Osteocyte (in vitro differentiated cells): ENCODE measurements around the gene RBM28. TPM values are rescaled to one million over a fixed set of nuclear protein-coding genes. Genes with fewer than 3 reads are reported as not detected.
A peak's percentile ranks its signal among the peaks of the same experiment; 100 is the strongest.

ENCODE experiments used
- DNase-seq: peaks from one replicate; pipeline ENCODE4 v3.0.0; 2021; ENCODE audit warnings: mixed read lengths; ENCODE audit not compliant: unreplicated experiment; ENCODE audit errors: extremely low spot score
- H3K27ac Mint-ChIP-seq: one replicate; pipeline ENCODE4 v1.8.0; 2021; ENCODE audit warnings: mild to moderate bottlenecking, mixed read lengths; ENCODE audit not compliant: unreplicated experiment
- H3K27me3 Mint-ChIP-seq: one replicate; pipeline ENCODE4 v1.8.0; 2021; ENCODE audit warnings: mixed read lengths; ENCODE audit not compliant: unreplicated experiment
- H3K36me3 Mint-ChIP-seq: one replicate; pipeline ENCODE4 v1.8.0; 2021; ENCODE audit warnings: mixed read lengths; ENCODE audit not compliant: unreplicated experiment
- H3K4me1 Mint-ChIP-seq: one replicate; pipeline ENCODE4 v1.8.0; 2021; ENCODE audit warnings: mixed read lengths; ENCODE audit not compliant: unreplicated experiment
- H3K4me3 Mint-ChIP-seq: one replicate; pipeline ENCODE4 v1.8.0; 2021; ENCODE audit warnings: mild to moderate bottlenecking, moderate library complexity, mixed read lengths; ENCODE audit not compliant: unreplicated experiment
- H3K9me3 Mint-ChIP-seq: one replicate; pipeline ENCODE4 v1.8.0; 2021; ENCODE audit warnings: mixed read lengths; ENCODE audit not compliant: unreplicated experiment
- CTCF ChIP-seq: fragments of 200-600 bp; sonication (generic); IDR thresholded peaks from 2 replicates; pipeline ENCODE4 v1.5.0; 2021; ENCODE audit warnings: antibody characterized with exemption, mild to moderate bottlenecking, moderate library complexity
- total RNA-seq: library from RNA; stranded (reverse); gene quantifications from 2 replicates; pipeline ENCODE4 v1.2.1, GENCODE V29; 2021

Gene RBM28
- total RNA-seq, 1 donor from 2014 or later, result 45.6 TPM

- H3K4me1 Mint-ChIP-seq, result peaks cover 2% of the 10 kb centered on the region
- H3K9me3 Mint-ChIP-seq, result no peaks in the 10 kb centered on the region
- no peak for DNase-seq
- H3K27ac Mint-ChIP-seq, result no peak overlapping the region
- TF ChIP-seq CTCF, result no peak
- no peaks in the 10 kb centered on the region for H3K36me3 Mint-ChIP-seq
- peaks cover 7% of the 10 kb centered on the region for H3K27me3 Mint-ChIP-seq
- no peak overlapping the region for H3K4me3 Mint-ChIP-seq
Observed at GRCh38 chr7:128385988-128386925, 42.5 kb upstream of the RBM28 start.

- no peak for TF ChIP-seq CTCF
- H3K27me3 Mint-ChIP-seq, result peaks cover 7% of the 10 kb centered on the region
- no peaks in the 10 kb centered on the region for H3K36me3 Mint-ChIP-seq
- DNase-seq, result no peak
- no peak overlapping the region for H3K27ac Mint-ChIP-seq
- no peak overlapping the region for H3K4me3 Mint-ChIP-seq
- H3K4me1 Mint-ChIP-seq, result peaks cover 2% of the 10 kb centered on the region
- H3K9me3 Mint-ChIP-seq, result no peaks in the 10 kb centered on the region
Observed at GRCh38 chr7:128384726-128385125, 41.0 kb upstream of the RBM28 start.

DNA sequence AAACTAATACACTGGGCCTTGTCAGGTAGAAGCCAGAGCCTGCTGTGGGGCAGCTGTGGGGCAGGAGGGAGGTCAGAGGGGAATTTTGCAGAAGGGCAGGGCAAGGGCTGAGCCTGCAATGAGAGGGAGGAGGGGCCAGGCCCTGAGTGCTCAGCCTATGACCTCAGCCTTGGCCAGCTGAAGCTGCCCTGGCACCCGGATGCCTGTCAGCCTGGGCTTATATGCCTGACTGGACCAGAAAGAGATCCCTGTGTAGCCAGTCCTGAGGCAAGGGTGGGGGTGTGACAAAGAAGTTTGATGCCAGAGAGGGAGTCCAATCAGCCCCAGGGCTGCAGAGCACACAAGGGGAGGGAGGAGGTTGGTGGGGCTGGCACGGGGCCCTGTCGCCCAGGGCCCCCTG lies 40.1 kb upstream of the RBM28 start:
- DNase-seq, result no peak

GRCh38 chr7:128381161-128381821 lies 37.6 kb upstream of the RBM28 start:
- DNase-seq, result no peak
- Mint-ChIP-seq H3K9me3 (no peaks in the 10 kb centered on the region), H3K27ac (no peak overlapping the region), H3K4me3 (no peak overlapping the region), H3K27me3 (peaks cover 9% of the 10 kb centered on the region), H3K4me1 (no peaks in the 10 kb centered on the region), H3K36me3 (no peaks in the 10 kb centered on the region)
- TF ChIP-seq CTCF, result peak; percentile 52

More for the DNA sequence above, 40.1 kb upstream of the RBM28 start:
- peaks cover 2% of the 10 kb centered on the region for H3K4me1 Mint-ChIP-seq
- H3K9me3 Mint-ChIP-seq, result no peaks in the 10 kb centered on the region
- H3K27me3 Mint-ChIP-seq, result peaks cover 8% of the 10 kb centered on the region
- H3K4me3 Mint-ChIP-seq, result no peak overlapping the region
- no peaks in the 10 kb centered on the region for H3K36me3 Mint-ChIP-seq
- H3K27ac Mint-ChIP-seq, result no peak overlapping the region
- no peak for TF ChIP-seq CTCF

DNA sequence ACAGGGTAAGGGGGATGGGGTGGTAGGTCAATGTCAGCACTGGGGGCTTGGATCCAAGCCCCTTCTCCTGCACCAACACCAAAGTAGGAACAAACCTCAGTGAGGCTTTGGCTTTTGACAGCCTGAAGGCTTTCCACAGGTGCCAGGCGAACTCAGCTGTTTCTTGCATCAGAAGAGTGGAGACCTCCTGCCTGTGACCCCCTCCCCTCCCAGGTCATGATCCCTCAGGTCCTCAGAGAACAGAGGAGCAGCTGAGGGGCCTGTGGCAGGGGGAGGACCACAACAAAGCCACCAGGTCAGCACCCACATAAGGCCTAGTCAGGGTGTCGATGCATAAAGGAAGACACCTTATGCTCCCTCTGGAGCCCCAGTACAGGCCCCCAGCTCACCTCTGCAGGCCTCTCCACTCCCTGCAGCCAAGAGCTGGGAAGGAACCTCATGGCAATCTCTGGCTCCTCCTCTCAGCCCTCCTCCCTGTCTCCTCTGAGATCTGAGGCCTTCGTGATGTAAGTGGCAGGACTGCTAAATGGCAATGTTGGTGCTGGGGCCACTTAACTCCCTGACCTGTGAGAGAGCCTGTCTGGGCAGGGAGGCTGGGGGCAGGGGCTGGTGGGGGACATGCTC lies 36.9 kb upstream of the RBM28 start:
- H3K27ac Mint-ChIP-seq, result no peak overlapping the region
- H3K9me3 Mint-ChIP-seq, result no peaks in the 10 kb centered on the region
- H3K4me1 Mint-ChIP-seq, result no peaks in the 10 kb centered on the region
- no peak overlapping the region for H3K4me3 Mint-ChIP-seq
- TF ChIP-seq CTCF, result no peak
- peaks cover 9% of the 10 kb centered on the region for H3K27me3 Mint-ChIP-seq
- DNase-seq, result no peak
- H3K36me3 Mint-ChIP-seq, result no peaks in the 10 kb centered on the region
